H1 (cell line): ENCODE results near the gene SELPLG. TPM values are rescaled to one million over a fixed set of nuclear protein-coding genes. Genes with fewer than 3 reads are reported as not detected.
"Not testable (repeated sequence)": the region's sequence is repeated elsewhere in the genome, so short reads cannot be mapped to it uniquely, and the experiment has no call there.

Experiments used
- CTCF ChIA-PET: fragments of 300-600 bp; sonication (Branson Sonifier 250); formaldehyde crosslinking; loops from one replicate; lab custom pipeline; 2021; ENCODE audit not compliant: partially characterized antibody; lab: Charles Lee
- POLR2A ChIA-PET: fragments of 300-600 bp; sonication (Branson Sonifier 250); formaldehyde crosslinking; loops from one replicate; lab custom pipeline; 2021; ENCODE audit warnings: inconsistent platforms; ENCODE audit not compliant: partially characterized antibody; lab: Charles Lee
- DNase-seq, 2 experiments: peaks; one replicate each; pipeline versions ENCODE4 v3.0.0 to v3.0.0-alpha.2; 2010 to 2022; ENCODE audit warnings: low spot score in 2 of 2, low read depth in 1 of 2, mixed read lengths in 1 of 2
- FAIRE-seq: peaks from 2 replicates; lab custom pipeline; 2011; peaks lifted over from hg19 to GRCh38; lab: Jason Lieb, UNC
- H2AFZ ChIP-seq: 2 replicates; pipeline ENCODE4 v1.8.1; 2012; ENCODE audit warnings: low read length, inconsistent platforms
- H2AK5ac ChIP-seq: 2 replicates; pipeline ENCODE4 v1.6.1; 2013; ENCODE audit warnings: low read depth, low read length
- H2BK120ac ChIP-seq: replicated peaks from 2 replicates; pipeline ENCODE3; 2013; ENCODE audit warnings: low read depth, low read length, inconsistent platforms
- H2BK12ac ChIP-seq: 2 replicates; pipeline ENCODE4 v1.6.1; 2013; ENCODE audit warnings: low read depth, low read length
- H2BK15ac ChIP-seq: 2 replicates; pipeline ENCODE4 v1.6.1; 2013; ENCODE audit warnings: low read length
- H2BK20ac ChIP-seq: 2 replicates; pipeline ENCODE4 v1.6.1; 2013; ENCODE audit warnings: low read length
- H2BK5ac ChIP-seq: 2 replicates; pipeline ENCODE4 v1.6.1; 2013; ENCODE audit warnings: low read depth, low read length
- H3K14ac ChIP-seq: 2 replicates; pipeline ENCODE4 v1.6.1; 2013; ENCODE audit warnings: inconsistent platforms; ENCODE audit not compliant: insufficient read length
- H3K18ac ChIP-seq: 2 replicates; pipeline ENCODE4 v1.6.1; 2013; ENCODE audit warnings: low read length; ENCODE audit errors: extremely low read depth
- H3K23ac ChIP-seq: 2 replicates; pipeline ENCODE4 v1.6.1; 2013; ENCODE audit warnings: inconsistent platforms; ENCODE audit not compliant: insufficient read length
- H3K23me2 ChIP-seq: 2 replicates; pipeline ENCODE4 v1.6.1; 2013; ENCODE audit warnings: low read depth, low read length
- H3K27ac ChIP-seq: 2 replicates; pipeline ENCODE4 v1.6.1; 2011; ENCODE audit warnings: low read depth, low read length, inconsistent platforms
- H3K27me3 ChIP-seq, 4 experiments: replicated peaks in 1 of 4; 1 replicate in 1 of 4; 2 replicates in 3 of 4; pipeline versions ENCODE4 v1.6.1 to v1.8.1; 2011 to 2013; ENCODE audit warnings: low read length in 3 of 4, mild to moderate bottlenecking in 3 of 4, inconsistent platforms in 2 of 4, mixed read lengths in 2 of 4, moderate library complexity in 1 of 4; ENCODE audit not compliant: control insufficient read depth in 3 of 4, insufficient read depth in 3 of 4; ENCODE audit errors: extremely low read depth in 1 of 4
- H3K36me3 ChIP-seq, 4 experiments: 2 replicates each; pipeline versions ENCODE4 v1.6.1 to v1.8.1; 2011 to 2013; ENCODE audit warnings: mild to moderate bottlenecking in 4 of 4, low read length in 3 of 4, moderate library complexity in 2 of 4, control low read depth in 1 of 4, inconsistent platforms in 1 of 4; ENCODE audit not compliant: insufficient read depth in 4 of 4, control insufficient read depth in 2 of 4
- H3K4ac ChIP-seq: replicated peaks from 2 replicates; pipeline ENCODE3; 2013; ENCODE audit warnings: low read length, low read depth, mixed read lengths, inconsistent platforms; ENCODE audit not compliant: insufficient read length
- H3K4me1 ChIP-seq, 4 experiments: replicated peaks in 1 of 4; 1 replicate in 1 of 4; 2 replicates in 3 of 4; pipeline versions ENCODE4 v1.6.1 to v1.8.1; 2011 to 2013; ENCODE audit warnings: low read length in 3 of 4, inconsistent platforms in 2 of 4, mixed read lengths in 1 of 4; ENCODE audit not compliant: insufficient read depth in 4 of 4, control insufficient read depth in 3 of 4
- H3K4me2 ChIP-seq, 2 experiments: 2 replicates each; pipeline versions ENCODE4 v1.6.1 to v1.8.1; 2011 to 2013; ENCODE audit warnings: low read depth in 2 of 2, low read length in 2 of 2, control low read depth in 1 of 2, inconsistent platforms in 1 of 2, mild to moderate bottlenecking in 1 of 2; ENCODE audit not compliant: insufficient read depth in 1 of 2
- H3K4me3 ChIP-seq, 4 experiments: fragments of 200-600, 300-600 bp in 1 of 4; sonication (generic), shearing (Covaris generic), sonication (Bioruptor Twin) in 1 of 4; 2 replicates each; pipeline versions ENCODE4 v1.5.1 to v1.8.1; 2011 to 2016; ENCODE audit warnings: low read length in 4 of 4, low read depth in 3 of 4, control low read depth in 2 of 4, inconsistent platforms in 2 of 4, mild to moderate bottlenecking in 2 of 4, mixed read lengths in 1 of 4, moderate library complexity in 1 of 4; ENCODE audit not compliant: insufficient read depth in 2 of 4; ENCODE audit errors: extremely low read depth in 1 of 4
- H3K56ac ChIP-seq: replicated peaks from 2 replicates; pipeline ENCODE3; 2013; ENCODE audit warnings: low read depth, mild to moderate bottlenecking, mixed read lengths, low read length, inconsistent platforms; ENCODE audit not compliant: insufficient read length
- H3K79me1 ChIP-seq: 2 replicates; pipeline ENCODE4 v1.6.1; 2013; ENCODE audit warnings: low read depth, low read length, control low read depth
- H3K79me2 ChIP-seq, 2 experiments: 2 replicates each; pipeline versions ENCODE4 v1.6.1 to v1.8.1; 2012 to 2013; ENCODE audit warnings: low read length in 2 of 2, mild to moderate bottlenecking in 2 of 2, inconsistent platforms in 1 of 2; ENCODE audit not compliant: insufficient read depth in 2 of 2, control insufficient read depth in 1 of 2
- H3K9ac ChIP-seq, 4 experiments: replicated peaks in 1 of 4; 1 replicate in 1 of 4; 2 replicates in 3 of 4; pipeline versions ENCODE4 v1.6.1 to v1.8.1; 2011 to 2013; ENCODE audit warnings: low read depth in 3 of 4, low read length in 3 of 4, control low read depth in 2 of 4, mild to moderate bottlenecking in 2 of 4, moderate library complexity in 2 of 4, inconsistent platforms in 1 of 4; ENCODE audit errors: extremely low read depth in 1 of 4
- H3K9me3 ChIP-seq, 2 experiments: 2 replicates each; pipeline versions ENCODE4 v1.6.1 to v1.8.1; 2012 to 2013; ENCODE audit warnings: mild to moderate bottlenecking in 2 of 2, moderate library complexity in 2 of 2, control low read depth in 1 of 2, inconsistent platforms in 1 of 2, low read depth in 1 of 2, low read length in 1 of 2, mixed read lengths in 1 of 2; ENCODE audit not compliant: insufficient read depth in 2 of 2
- H4K20me1 ChIP-seq, 2 experiments: replicated peaks in 1 of 2; 2 replicates each; pipeline versions ENCODE3 to v1.8.1; 2011 to 2013; ENCODE audit warnings: inconsistent platforms in 2 of 2, low read length in 2 of 2, mild to moderate bottlenecking in 1 of 2; ENCODE audit not compliant: insufficient read depth in 2 of 2, control insufficient read depth in 1 of 2
- H4K5ac ChIP-seq: 2 replicates; pipeline ENCODE4 v1.6.1; 2013; ENCODE audit warnings: low read length, low read depth, mixed read lengths, inconsistent platforms; ENCODE audit not compliant: insufficient read length
- H4K8ac ChIP-seq: 2 replicates; pipeline ENCODE4 v1.8.0; 2013; ENCODE audit warnings: mild to moderate bottlenecking, moderate library complexity, low read length, inconsistent platforms; ENCODE audit not compliant: insufficient read depth; ENCODE audit errors: extremely low read depth
- H4K91ac ChIP-seq: replicated peaks from 2 replicates; pipeline ENCODE3; 2013; ENCODE audit warnings: low read length, mixed read lengths, inconsistent platforms; ENCODE audit not compliant: insufficient read length
- WGBS, 2 experiments: shearing (Covaris generic) in 1 of 2; methylation state at CpG; one replicate each; pipeline versions ENCODE4 v1.1.6 to v1.1.7; 2013 to 2015; ENCODE audit warnings: low lambda C conversion rate in 2 of 2, mixed read lengths in 2 of 2, inconsistent platforms in 1 of 2, low coverage in 1 of 2, missing lambda C conversion rate in 1 of 2; ENCODE audit not compliant: insufficient replicate concordance in 2 of 2, insufficient coverage in 1 of 2, insufficient read length in 1 of 2; ENCODE audit errors: extremely low coverage in 1 of 2, missing lambda C conversion rate in 1 of 2; 5-methylcytosine and 5-hydroxymethylcytosine counted together
- polyA plus RNA-seq, 7 experiments: library from polyadenylated mRNA; depleted of rRNA in 3 of 7; stranded (reverse) in 5 of 7; unstranded in 2 of 7; fragments of >200 nt in 5 of 7; fragments of 200-250 nt in 2 of 7; gene quantifications; 1 replicate in 5 of 7; 2 replicates in 1 of 7; 4 replicates in 1 of 7; pipeline versions ENCODE4 v1.2.1 to v1.2.3, GENCODE V29; 2011 to 2013; ENCODE audit warnings: missing spikeins in 2 of 7, mixed read lengths in 2 of 7
- total RNA-seq: library from RNA; stranded (reverse); fragmentation: NEBNext Ultra II Directional; extraction: Animal tissue kit (Norgen Biotek cat#: 25700); gene quantifications from 2 replicates; pipeline ENCODE4 v1.2.1, GENCODE V29; 2021

Gene SELPLG
- total and polyA plus RNA-seq, 2 of the 8 experiments (the other 6 are each of a cell fraction or from before 2014, with no cell fraction given): 0.18 TPM; not detected in 1

DNA sequence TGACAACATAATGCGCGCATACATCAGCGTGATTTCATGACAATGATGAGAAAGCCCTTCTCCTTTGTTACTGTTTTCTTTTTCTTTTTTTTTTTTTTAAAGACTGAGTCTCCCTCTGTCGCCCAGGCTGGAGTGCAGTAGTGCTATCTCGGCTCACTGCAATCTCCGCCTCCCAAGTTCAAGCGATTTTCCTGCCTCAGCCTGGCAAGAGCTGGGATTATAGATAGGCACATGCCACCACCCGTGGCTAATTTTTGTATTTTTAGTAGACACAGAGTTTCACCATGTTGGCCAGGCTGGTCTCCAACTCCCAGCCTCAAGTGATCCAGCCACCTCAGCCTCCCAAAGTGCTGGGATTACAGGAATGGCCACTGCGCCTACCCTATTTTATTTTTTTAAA, 20.9 kb upstream of the SELPLG start:
- H3K14ac ChIP-seq, H3K18ac ChIP-seq, H4K20me1 ChIP-seq, H2BK5ac ChIP-seq, H2BK15ac ChIP-seq, H3K9ac ChIP-seq, H3K4me3 ChIP-seq, H2AFZ ChIP-seq, H2BK20ac ChIP-seq, FAIRE-seq, H4K5ac ChIP-seq, H3K4me2 ChIP-seq, H3K23me2 ChIP-seq, H3K9me3 ChIP-seq, H4K91ac ChIP-seq, H3K79me2 ChIP-seq, H3K56ac ChIP-seq, H2BK120ac ChIP-seq, H3K4ac ChIP-seq, H3K27me3 ChIP-seq, H4K8ac ChIP-seq, DNase-seq, H2AK5ac ChIP-seq, H3K27ac ChIP-seq, H3K23ac ChIP-seq, H2BK12ac ChIP-seq, H3K79me1 ChIP-seq: not testable (repeated sequence)
- POLR2A ChIA-PET: interaction anchor here (1.3 kb wide), 1 partner anchor 13 kb away, joined by 3 read pairs; no protein-coding TSS in a partner anchor
- 89% methylated on average over 7 of the region's 9 CpGs; no CpG with 5 or more reads in 1 of the 2 experiments for WGBS, 2 experiments
- CTCF ChIA-PET: interaction anchor here (1.0 to 1.7 kb wide), 3 partner anchors 10 to 149 kb away, joined by 5 to 11 read pairs (median 5); no protein-coding TSS in a partner anchor
- H3K36me3 ChIP-seq: peaks cover 4 to 52% (median 28%) of the 10 kb centered on the region in 4 experiments; a peak in 7 of 8 replicates
- H3K4me1 ChIP-seq: peaks cover 3 to 12% (median 8%) of the 10 kb centered on the region in 4 experiments; a peak in 6 of 7 replicates
